Stimulated activated naive CD8-positive, alpha-beta T cell treated with anti-CD3 and anti-CD28 coated beads, Interleukin-15, amount 100 ng/mL, for 72 hours (primary cell): ENCODE data around the gene PACS2.
A peak's percentile ranks its signal among the peaks of the same experiment; 100 is the strongest.

Source experiments
- ATAC-seq: fragments of 150-1000 bp; cut with Tn5 transposase; 2 replicates; pipeline ENCODE4 v1.10.0; 2021; ENCODE audit warnings: mild to moderate bottlenecking, moderate library complexity
- DNase-seq, 2 donors: peaks; one replicate each; pipeline ENCODE4 v3.0.0; 2021 to 2022
- H3K27ac Mint-ChIP-seq, 2 donors: one replicate each; pipeline ENCODE4 v1.8.0; 2022; ENCODE audit warnings: mild to moderate bottlenecking in 2 of 2, mixed read lengths in 2 of 2, moderate library complexity in 2 of 2
- H3K27me3 Mint-ChIP-seq: one replicate; pipeline ENCODE4 v1.8.0; 2022; ENCODE audit warnings: mixed read lengths
- H3K4me1 Mint-ChIP-seq: one replicate; pipeline ENCODE4 v1.8.0; 2022; ENCODE audit warnings: mild to moderate bottlenecking, mixed read lengths
- H3K4me3 Mint-ChIP-seq, 2 donors: one replicate each; pipeline ENCODE4 v1.8.0; 2022; ENCODE audit warnings: mild to moderate bottlenecking in 2 of 2, mixed read lengths in 2 of 2, moderate library complexity in 1 of 2
- H3K9me3 Mint-ChIP-seq, 2 donors: one replicate each; pipeline ENCODE4 v1.8.0; 2022; ENCODE audit warnings: mixed read lengths in 2 of 2

PACS2 gene

DNA sequence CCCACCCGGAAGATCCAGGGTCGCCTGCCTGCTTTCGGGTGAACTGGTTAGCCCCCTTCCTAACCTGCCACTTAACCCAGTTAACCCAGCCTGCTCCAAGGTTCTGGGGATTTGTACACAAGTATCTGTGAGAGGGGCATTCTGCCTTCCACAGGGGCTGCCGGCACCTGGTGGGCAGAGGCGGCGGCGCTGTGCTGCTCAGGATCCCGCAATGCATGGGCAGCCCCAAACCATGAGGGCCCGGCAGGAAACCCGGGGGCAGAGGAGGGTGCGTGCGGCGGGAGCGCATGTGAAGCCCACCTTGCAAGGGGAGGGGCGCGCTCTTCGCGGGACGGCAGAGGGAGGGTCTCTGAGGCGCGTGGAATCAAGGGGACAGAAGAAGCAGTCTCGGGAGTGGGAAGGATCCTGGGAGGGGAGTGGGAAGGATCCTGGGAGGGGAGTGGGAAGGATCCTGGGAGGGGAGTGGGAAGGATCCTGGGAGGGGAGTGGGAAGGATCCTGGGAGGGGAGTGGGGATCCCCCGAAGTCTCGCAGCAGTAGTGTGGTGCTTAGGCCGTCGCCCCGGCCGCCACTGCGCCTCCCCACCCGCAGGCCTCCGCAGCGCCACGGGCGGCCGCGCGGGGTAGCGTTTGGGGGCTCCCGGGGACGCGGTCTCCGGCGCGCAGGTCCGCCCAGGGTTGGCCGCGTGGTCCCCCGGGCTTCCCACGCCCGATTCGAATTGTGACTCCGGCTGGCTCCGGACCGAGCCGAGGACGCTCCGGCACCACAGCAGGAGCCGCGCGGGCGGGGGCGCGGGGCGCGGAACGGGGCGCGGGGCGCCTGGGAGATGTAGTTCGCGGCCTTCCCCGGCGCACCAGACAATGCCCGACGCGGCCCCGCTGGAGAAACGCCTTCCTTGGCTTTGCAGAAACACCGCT is 100.2 kb downstream of the PACS2 start:
- DNase-seq: peak; percentile 74 to 76
- Mint-ChIP-seq H3K4me1 (peaks cover 46% of the 10 kb centered on the region), H3K9me3 (no peaks in the 10 kb centered on the region), H3K27me3 (peaks cover 45% of the 10 kb centered on the region), H3K27ac (peak overlapping the region; percentile 59 to 88), H3K4me3 (peak overlapping the region; percentile 79 to 81)
- ATAC-seq: peak; percentile 89

DNA sequence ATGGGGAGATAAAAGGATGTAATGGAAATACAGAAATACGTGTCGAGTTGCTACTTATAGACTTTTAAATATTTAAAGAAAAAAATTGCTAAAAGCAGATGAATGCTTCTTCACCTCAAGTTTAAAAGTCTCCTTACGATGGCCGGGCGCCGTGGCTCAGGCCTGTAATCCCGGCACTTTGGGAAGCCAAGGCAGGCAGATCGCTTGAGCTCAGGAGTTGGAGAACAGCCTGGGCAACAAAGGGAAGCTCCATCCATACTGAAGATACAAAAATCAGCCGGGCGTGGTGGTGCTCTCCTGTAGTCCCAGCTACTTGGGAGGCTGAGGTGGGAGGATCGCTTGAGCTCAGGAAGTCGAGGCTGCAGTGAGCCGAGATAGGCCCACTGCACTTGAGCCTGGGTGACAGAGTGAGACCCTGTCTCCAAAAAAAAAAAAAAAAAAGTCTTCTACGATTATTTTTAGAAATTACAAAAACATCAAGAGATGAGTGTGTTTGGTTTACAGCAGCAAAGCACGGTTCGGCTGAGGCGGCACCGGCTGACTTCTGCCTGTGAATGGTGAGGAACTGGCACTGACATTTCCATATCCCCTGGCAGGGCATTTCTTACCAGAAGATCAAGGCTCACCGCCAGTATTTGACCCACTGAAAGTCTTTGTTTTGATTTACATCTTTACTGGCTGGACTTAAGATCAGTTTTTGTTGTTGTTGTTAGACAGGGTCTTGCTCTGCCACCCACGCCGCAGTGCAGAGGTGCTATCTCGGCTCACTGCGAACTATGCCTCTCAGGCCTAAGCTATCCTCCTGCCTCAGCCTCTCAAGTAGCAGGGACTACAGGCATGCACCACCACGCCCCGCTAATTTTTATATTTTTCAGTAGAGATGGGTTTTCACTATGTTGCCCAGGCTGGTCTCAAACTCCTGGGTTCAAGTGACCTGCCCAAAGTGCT is 101.2 kb downstream of the PACS2 start:
- Mint-ChIP-seq H3K4me3 (peak overlapping the region; percentile 72 to 81), H3K27me3 (peaks cover 38% of the 10 kb centered on the region), H3K4me1 (peaks cover 47% of the 10 kb centered on the region), H3K9me3 (no peaks in the 10 kb centered on the region), H3K27ac (peak overlapping the region; percentile 67 to 85)
- no peak for DNase-seq
- no peak for ATAC-seq

DNA sequence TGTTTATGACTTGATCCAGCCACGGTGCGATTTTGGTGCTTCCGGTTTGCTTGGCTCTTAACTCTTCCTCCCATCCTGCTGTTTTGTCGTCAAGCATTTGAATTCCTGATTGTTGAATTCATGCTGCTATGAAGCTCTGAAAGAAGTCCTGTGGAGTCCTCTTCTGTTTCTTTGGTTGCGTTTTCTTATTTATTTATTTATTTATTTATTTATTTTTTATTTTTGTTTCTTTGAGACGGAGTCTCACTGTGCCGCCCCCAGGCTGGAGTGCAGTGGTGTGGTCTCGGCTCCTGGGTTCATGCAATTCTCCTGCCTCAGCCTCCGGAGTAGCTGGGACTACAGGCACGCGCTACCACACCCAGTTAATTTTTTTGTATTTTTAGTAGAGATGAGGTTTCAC is 102.1 kb downstream of the PACS2 start:
- peaks cover 29% of the 10 kb centered on the region for H3K27me3 Mint-ChIP-seq
- H3K4me3 Mint-ChIP-seq: no peak overlapping the region

DNA sequence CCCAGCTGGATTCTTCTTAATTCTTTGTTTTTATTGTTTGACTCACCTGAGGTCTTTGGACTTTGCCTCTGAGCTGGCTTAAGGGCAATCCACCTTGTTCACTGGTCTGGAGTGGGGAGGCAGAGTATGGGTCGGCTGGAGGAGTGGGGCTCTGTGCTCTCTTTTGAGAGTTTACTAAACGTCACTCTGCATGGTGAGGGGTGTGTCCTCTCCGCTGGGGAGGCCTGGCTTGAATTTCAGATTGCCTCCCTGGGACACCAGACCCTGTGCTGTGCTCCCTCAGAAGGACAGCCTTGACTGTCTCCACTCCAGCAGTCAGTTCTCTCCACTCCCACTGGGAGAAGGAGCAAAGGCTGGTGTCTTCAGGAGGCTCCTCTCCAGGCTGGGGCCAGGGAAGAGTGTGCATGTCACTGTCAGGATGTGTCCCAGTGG is 103.2 kb downstream of the PACS2 start:
- peak overlapping the region in 1 of 2 donors; percentile 18 for H3K4me3 Mint-ChIP-seq

More for the DNA sequence above, 102.1 kb downstream of the PACS2 start:
- Mint-ChIP-seq H3K9me3 (no peaks in the 10 kb centered on the region), H3K27ac (no peak overlapping the region), H3K4me1 (peaks cover 48% of the 10 kb centered on the region)
- DNase-seq (no peak), ATAC-seq (no peak)

DNA sequence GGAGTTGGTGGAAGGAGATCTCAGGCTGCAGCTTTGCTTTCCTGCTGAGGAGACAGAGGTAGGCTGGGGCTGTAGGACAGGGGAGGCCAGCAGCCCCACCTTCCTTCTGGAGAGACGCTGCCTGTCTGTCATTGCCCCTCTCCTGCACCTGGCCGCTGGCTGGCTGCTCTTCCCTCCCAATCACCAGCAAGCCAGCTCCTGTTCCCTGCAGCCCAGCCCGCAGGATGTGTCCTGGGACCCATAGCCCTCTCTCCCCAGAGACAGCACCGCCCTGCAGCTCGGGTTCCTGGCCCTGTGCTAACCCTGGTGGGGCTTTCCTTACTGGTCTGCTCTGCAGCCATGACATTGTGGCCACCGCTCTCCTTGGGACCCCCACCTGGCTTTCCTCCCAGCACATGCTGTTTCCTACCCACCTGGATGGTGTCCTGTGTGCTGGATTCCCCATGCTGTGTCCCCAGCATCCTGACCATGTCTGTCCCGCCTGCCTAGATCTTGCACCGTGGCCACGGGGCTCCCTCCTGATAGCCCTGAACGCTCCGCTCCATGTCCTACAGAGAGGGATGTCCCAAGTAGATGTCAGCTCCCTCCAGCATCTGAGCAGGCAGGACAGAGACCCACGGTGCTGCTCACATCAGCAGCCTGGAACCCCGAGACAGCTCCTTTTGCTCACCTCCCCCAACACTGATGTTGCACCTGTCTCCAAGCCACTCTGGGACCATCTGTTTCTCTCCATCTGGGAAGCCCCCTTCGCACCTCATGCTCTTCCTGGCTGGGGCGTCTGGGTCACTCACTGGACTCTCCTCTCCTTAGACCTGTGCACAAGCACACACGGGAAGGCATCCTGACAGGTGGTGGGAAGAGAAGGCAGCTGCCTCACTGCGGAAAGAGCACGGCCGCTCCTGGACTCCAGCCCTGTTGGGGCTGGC is 104.0 kb downstream of the PACS2 start:
- Mint-ChIP-seq H3K4me1 (peaks cover 56% of the 10 kb centered on the region), H3K27ac (peak overlapping the region in 1 of 2 donors; percentile 44), H3K4me3 (peak overlapping the region; percentile 73 to 84), H3K27me3 (peaks cover 11% of the 10 kb centered on the region), H3K9me3 (no peaks in the 10 kb centered on the region)
- ATAC-seq (no peak), DNase-seq (no peak)

More for the DNA sequence above, 103.2 kb downstream of the PACS2 start:
- H3K27ac Mint-ChIP-seq: no peak overlapping the region
- H3K27me3 Mint-ChIP-seq: peaks cover 20% of the 10 kb centered on the region
- H3K4me1 Mint-ChIP-seq: peaks cover 53% of the 10 kb centered on the region
- DNase-seq (no peak), ATAC-seq (no peak)
- no peaks in the 10 kb centered on the region for H3K9me3 Mint-ChIP-seq

DNA sequence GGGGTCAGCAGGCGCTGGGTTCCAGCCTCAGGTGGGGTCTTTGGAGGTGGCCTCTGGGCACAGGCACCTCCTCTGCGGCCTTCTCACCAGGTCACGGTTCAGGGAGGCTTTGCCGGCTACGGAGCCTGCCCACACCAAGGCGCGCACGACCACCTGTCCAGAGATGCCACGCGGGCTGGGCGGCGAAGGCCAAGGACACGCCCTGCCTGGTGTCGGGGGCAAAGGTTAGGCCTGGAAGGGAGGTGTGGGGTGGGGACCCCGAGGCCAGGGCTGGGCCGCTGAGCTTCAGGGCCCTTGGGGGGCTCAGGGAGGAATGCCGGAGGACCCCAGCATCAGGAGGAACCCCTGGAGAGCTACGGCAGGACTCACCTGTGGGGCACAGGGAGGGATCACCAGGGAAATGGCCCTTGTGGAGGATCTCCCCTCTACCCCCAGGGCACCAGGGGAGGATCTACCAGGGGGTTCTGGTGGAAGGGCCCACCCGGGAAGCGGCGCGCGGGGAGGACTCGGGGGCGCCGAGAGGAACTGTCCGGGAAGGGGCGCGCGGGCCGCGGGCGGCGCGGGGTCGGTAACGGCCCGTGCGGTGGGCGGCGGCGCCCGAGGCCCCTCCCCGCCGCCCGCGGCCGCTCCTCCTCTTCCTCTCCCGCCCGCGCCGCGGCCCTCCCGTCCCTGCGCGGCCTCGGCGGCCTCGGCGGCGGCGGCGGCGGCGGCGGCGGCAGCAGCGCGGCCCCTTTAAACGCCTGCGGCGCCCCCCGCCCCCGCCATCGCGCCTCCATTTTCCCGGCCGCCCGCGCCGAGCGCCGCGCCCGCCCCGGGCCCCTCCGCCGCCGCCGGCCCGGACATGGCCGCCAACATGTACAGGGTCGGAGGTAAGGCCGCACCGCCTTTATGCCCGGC is 104.9 kb downstream of the PACS2 start, which contains the start of gene MTA1:
Gene MTA1, plus strand, starts transcription at position 633 of the 897 bp plus-strand sequence. Its CDS starts 209 bp downstream, at position 842.
- Mint-ChIP-seq H3K4me1 (peaks cover 55% of the 10 kb centered on the region), H3K9me3 (no peaks in the 10 kb centered on the region), H3K27me3 (peaks cover 2% of the 10 kb centered on the region), H3K27ac (peak within 1 kb of the TSS; percentile 98 to 99), H3K4me3 (peak within 1 kb of the TSS; percentile 96 to 98)
- ATAC-seq (peak; percentile 52), DNase-seq (peak in 1 of 2 donors; percentile 41)

DNA sequence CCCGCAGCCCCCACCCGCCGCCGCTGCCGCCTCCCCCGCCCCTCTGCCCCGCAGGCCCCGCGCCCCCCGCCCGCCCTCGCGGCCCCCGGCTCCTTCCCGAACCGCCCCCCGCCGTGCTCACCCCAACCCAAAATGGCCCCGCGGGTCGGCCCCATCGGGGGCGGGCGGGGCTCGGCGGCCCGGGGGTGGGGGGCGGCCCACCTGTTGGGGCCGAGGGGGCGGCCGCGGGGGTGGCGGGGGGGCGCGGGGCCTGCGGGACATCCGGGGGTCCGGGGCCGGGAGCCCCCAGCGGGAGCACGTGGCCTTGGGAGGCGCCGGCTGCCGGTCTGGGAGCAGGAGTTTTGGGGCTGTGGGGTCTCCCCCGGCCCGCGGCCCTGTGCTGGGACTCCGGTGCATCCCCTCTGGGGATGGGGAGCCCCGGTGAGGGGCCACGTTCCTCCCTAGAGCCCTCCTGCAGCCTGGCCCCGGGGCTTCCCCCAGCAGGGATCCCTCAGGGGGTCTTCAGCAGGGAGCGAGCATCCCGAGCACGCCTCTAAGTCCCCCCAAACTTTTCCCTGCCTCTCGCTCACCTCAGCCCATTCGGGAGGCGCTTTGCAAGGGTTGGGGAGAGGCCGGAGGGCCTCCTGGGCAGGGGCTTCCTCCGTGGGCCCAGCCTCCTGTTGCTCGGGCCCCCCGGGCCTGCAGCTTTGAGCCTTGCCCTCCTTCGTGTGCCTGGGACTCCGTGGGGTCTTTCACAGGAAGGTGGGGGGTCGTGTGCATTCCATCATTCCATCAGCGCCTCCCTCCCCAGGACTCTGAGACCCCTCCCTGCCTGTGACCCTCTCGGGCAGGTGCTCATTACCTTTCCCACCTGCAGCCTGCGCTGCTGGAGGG is 105.8 kb downstream of the PACS2 start:
- H3K27ac Mint-ChIP-seq: peak overlapping the region; percentile 98 to 99
- no peaks in the 10 kb centered on the region for H3K9me3 Mint-ChIP-seq
- H3K27me3 Mint-ChIP-seq: no peaks in the 10 kb centered on the region
- peak overlapping the region; percentile 96 to 98 for H3K4me3 Mint-ChIP-seq
- ATAC-seq (peak; percentile 35), DNase-seq (no peak)
- peaks cover 46% of the 10 kb centered on the region for H3K4me1 Mint-ChIP-seq

DNA sequence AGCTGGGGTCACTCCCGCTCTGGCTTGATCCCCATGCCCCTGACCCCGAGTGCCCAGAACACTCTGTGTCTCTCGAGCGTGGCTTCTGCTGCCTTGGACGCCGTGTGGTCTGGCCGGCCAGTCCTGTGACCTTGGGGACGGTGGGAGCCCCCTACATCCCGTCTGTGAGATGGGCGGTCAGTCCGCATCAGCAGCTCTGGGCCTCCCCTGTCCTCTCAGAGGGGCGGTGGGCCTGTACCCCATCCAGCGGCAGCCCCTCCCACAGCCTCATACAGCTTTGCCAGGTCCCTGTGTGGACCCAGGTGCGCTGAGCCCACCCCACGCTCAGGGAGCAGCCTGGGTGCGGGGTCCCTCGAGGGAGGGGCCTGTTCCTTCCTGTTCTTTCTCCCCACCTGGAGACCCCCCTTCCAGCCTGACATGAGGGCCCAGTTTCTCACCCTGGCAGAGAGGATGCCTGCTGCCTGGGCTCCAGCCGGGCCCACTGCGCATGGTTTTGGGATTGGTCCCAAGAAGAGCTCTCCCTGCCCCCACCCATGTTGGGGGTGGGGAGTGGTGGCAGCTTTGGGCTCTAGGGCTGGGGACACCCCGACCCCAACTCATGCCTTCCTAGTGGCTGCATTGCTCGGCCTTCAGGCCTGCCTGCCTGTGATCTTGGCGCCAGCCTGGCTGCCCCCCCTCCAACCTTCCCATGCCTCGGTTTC is 106.6 kb downstream of the PACS2 start:
- no peaks in the 10 kb centered on the region for H3K9me3 Mint-ChIP-seq
- peak; percentile 16 for ATAC-seq
- H3K27me3 Mint-ChIP-seq: no peaks in the 10 kb centered on the region
- H3K27ac Mint-ChIP-seq: peak overlapping the region; percentile 98 to 99
- H3K4me3 Mint-ChIP-seq: peak overlapping the region; percentile 96 to 98
- no peak for DNase-seq
- peaks cover 39% of the 10 kb centered on the region for H3K4me1 Mint-ChIP-seq

DNA sequence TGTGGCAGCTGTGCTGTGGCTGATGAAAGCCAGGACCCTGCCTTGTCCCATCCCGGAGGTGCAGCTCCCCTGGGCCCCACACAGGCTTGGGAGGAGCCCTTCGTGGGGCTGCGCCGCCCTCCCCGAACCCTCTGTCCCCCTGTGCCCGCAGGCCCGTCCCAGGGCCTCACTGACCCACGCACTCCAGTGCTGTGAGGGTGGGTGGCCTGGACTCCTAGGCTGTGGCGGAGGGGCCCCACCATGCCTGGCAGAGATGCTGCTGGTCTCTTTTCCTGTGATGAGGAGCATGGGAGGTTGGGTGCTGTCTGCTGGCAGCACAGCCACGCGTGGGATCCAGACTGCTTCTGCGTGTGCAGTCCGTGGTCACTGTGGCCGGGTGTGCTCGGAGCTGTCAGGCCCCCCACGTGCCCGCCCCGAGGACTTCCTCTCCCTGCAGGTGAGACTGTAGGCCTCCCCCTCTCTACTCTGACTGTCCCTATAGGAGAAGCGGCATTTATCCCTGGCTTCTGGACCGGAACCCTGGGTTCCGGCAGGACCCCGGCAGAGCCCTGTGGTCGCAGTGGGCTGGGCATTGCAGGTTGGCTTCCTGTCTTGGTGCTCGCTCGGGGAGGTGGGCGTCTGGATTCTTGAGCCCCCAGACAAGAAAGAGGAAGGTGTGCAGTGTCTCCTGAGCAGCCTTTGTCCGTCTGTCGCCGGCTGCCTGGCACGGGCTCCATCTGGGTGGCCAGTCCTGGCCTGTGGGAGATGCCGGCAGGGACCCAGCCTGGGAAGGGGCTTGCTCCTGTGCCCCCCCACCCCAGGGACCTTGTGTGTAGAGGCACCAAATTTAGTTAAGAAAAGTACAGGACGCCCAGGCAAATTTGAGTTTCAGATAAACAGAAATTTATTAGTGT is 107.4 kb downstream of the PACS2 start:
- H3K27ac Mint-ChIP-seq: peak overlapping the region; percentile 98 to 99
- no peaks in the 10 kb centered on the region for H3K27me3 Mint-ChIP-seq
- H3K9me3 Mint-ChIP-seq: no peaks in the 10 kb centered on the region
- H3K4me3 Mint-ChIP-seq: peak overlapping the region; percentile 96 to 98
- H3K4me1 Mint-ChIP-seq: peaks cover 45% of the 10 kb centered on the region
- ATAC-seq: peak; percentile 14
- DNase-seq: no peak

DNA sequence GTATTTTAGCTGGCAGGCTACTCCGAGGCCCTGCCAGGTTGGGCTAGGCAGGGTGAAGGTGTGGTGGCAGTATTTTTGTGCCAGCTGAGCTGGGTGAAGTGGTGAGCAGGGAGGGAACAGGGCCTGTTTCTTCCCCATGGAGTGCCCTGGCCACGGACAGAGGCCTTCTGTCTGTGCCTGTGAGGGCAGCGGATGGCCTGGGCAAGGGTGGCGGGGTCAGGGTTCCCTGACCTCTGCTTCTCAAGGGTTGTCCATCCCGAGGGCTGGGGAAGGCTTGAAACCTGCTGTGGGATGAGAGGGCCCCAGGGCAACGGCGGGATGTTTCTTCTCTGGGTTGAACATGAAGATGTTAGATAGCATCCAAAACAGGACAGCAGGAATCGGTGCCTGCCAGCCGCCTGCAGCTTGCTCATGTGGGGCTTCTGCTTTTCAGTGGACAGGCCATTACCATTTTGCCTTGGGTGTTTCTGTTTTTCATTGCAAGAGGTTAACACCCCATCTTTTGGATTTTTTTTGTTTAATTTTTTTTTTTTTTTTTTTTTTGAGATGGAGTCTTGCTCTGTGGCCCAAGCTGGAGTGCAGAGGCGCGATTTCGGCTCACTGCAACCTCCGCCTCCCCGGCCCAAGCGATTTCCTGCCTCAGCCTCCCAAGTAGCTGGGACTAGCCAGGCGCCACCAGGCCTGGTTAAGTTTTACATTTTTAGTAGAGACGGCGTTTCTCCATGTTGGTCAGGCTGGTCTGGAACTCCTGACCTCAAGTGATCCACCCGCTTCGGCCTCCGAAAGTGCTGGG is 108.3 kb downstream of the PACS2 start:
- H3K27me3 Mint-ChIP-seq: no peaks in the 10 kb centered on the region
- peak overlapping the region; percentile 37 to 99 for H3K27ac Mint-ChIP-seq
- peaks cover 50% of the 10 kb centered on the region for H3K4me1 Mint-ChIP-seq
- peak overlapping the region; percentile 13 to 96 for H3K4me3 Mint-ChIP-seq
- ATAC-seq (no peak), DNase-seq (no peak)
- H3K9me3 Mint-ChIP-seq: no peaks in the 10 kb centered on the region

DNA sequence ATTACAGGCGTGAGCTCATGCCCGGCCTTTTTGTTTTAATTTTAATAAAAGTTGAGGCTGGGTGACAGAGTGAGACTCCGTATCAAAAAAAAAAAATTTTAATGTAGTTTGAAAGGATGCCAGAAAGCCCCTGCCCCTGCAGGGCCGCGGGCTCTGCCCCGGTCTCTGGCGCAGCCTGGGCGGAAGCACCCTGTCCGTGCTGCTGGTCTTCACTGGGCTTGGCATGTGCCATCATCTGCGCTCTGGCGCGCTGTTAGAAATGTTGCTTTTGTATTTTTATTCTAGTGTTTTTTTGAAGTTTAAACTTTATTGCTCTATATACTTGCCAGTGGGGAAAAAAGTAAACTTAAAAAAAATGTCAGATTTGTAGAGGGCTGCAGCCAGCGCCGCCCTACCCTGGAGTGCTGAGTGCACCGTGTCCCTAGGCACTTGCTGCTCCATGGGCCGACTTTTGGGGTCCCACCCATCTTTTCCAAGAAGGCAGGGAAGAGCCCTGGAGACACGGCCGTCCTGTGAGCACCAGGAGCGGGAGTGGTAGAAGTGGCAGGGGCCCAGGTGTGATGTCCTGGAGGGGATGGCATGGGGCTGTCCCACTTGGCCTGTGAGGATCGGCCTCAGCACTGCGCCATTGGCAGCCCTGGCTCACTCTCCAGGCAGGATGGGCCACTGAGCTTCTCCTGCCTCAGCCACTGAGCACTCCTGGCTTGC is 109.1 kb downstream of the PACS2 start:
- Mint-ChIP-seq H3K27ac (peak overlapping the region in 1 of 2 donors; percentile 52), H3K27me3 (no peaks in the 10 kb centered on the region), H3K4me1 (peaks cover 51% of the 10 kb centered on the region), H3K9me3 (no peaks in the 10 kb centered on the region), H3K4me3 (no peak overlapping the region)
- ATAC-seq: no peak
- DNase-seq: no peak
